ENCODE results near the gene RFTN1.

DNA sequence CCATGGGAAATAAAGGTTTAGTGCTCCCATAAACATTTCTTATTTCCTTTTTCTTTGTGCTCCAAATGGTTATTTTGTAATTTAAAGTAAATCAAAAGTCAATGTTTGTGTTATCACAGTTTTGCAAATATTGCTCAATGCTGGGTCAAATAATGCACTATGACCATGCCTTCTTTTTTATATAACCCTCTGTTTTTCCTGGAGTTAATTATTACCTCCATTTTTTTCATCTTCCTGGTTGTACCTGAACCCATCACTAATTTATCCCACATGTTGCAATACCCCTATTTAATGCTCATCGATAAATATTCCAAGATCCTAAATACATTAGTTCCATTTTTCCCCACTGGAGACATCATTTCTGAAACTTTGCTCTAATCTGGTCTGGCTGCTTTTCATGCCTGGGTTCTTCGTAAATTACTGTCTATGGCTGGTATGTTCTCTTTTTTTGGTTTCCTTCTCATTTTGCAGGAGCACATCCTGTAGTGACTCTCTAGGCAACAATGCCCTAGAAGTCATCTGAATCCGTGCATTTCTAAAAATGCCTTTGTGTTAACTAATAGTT lies 182.1 kb downstream of the RFTN1 start:
- TF ChIP-seq, protein P1, sequence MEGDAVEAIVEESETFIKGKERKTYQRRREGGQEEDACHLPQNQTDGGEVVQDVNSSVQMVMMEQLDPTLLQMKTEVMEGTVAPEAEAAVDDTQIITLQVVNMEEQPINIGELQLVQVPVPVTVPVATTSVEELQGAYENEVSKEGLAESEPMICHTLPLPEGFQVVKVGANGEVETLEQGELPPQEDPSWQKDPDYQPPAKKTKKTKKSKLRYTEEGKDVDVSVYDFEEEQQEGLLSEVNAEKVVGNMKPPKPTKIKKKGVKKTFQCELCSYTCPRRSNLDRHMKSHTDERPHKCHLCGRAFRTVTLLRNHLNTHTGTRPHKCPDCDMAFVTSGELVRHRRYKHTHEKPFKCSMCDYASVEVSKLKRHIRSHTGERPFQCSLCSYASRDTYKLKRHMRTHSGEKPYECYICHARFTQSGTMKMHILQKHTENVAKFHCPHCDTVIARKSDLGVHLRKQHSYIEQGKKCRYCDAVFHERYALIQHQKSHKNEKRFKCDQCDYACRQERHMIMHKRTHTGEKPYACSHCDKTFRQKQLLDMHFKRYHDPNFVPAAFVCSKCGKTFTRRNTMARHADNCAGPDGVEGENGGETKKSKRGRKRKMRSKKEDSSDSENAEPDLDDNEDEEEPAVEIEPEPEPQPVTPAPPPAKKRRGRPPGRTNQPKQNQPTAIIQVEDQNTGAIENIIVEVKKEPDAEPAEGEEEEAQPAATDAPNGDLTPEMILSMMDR (IDR thresholded peaks at IDR 0.05) = no peak
- no peak for TF ChIP-seq POLR2A (IDR thresholded peaks at IDR 0.05)
